K562 (cell line): ENCODE measurements around the gene TIMM44. TPM values are rescaled to one million over a fixed set of nuclear protein-coding genes. Genes with fewer than 3 reads are reported as not detected.

Source experiments
- ATAC-seq: fragments of 200-7000 bp; cut with Tn5 transposase; 3 replicates; pipeline ENCODE4 v1.9.1; 2020; ENCODE audit warnings: moderate library complexity
- BruUV-seq: library from RNA; stranded (reverse); fragments of 400-500 nt; replicated peaks from 2 replicates; lab custom pipeline; 2021; lab: Mats Ljungman, UMichigan
- CTCF ChIA-PET: fragments of 300-600 bp; formaldehyde crosslinking; extraction: SDS; loops from one replicate; lab custom pipeline; 2021; ENCODE audit warnings: low intra/inter-chr PET ratio; lab: Yijun Ruan, JAX
- POLR2A ChIA-PET: fragments of 300-600, 350-650 bp; sonication (Branson Sonifier 250); formaldehyde crosslinking; extraction: SDS; loops from one replicate; lab custom pipeline; 2021; ENCODE audit warnings: antibody characterized with exemption, inconsistent platforms; lab: Yijun Ruan, JAX
- DNase-seq, 4 experiments: peaks; one replicate each; pipeline versions ENCODE4 v3.0.0 to v3.0.0-alpha.2; 2011 to 2018; ENCODE audit warnings: low spot score in 3 of 4, mixed read lengths in 3 of 4; ENCODE audit errors: extremely low read depth in 1 of 4
- FAIRE-seq: peaks from 2 replicates; lab custom pipeline; 2011; peaks lifted over from hg19 to GRCh38; lab: Jason Lieb, UNC
- H2AFZ ChIP-seq: 2 replicates; pipeline ENCODE4 v1.6.0; 2011; ENCODE audit warnings: low read depth, low read length, control low read depth, inconsistent platforms
- H3K27ac ChIP-seq: fragments of 200-600 bp; 3 replicates; pipeline ENCODE4 v1.8.0; 2011; ENCODE audit warnings: low read depth, mild to moderate bottlenecking, control low read depth, inconsistent platforms, low read length, moderate library complexity, mixed read lengths; ENCODE audit errors: extremely low read depth
- H3K27me3 ChIP-seq, 2 experiments: fragments of 300-600 bp in 1 of 2; 2 replicates in 1 of 2; 3 replicates in 1 of 2; pipeline versions ENCODE4 v1.6.0 to v1.8.0; 2011; ENCODE audit warnings: inconsistent platforms in 2 of 2, low read length in 2 of 2, mild to moderate bottlenecking in 1 of 2, mixed read lengths in 1 of 2, moderate library complexity in 1 of 2; ENCODE audit not compliant: control insufficient read depth in 2 of 2, insufficient read depth in 2 of 2
- H3K36me3 ChIP-seq: fragments of 300-600 bp; 3 replicates; pipeline ENCODE4 v1.8.0; 2011; ENCODE audit warnings: mild to moderate bottlenecking, low read length, inconsistent platforms; ENCODE audit not compliant: control insufficient read depth, insufficient read depth
- H3K4me1 ChIP-seq, 2 experiments: fragments of 200-600 bp in 1 of 2; replicated peaks in 1 of 2; 2 replicates in 1 of 2; 3 replicates in 1 of 2; pipeline versions ENCODE4 v1.5.1 to v1.8.0; 2011; ENCODE audit warnings: inconsistent platforms in 2 of 2, low read length in 2 of 2, mild to moderate bottlenecking in 1 of 2, mixed read lengths in 1 of 2, moderate library complexity in 1 of 2; ENCODE audit not compliant: control insufficient read depth in 2 of 2, insufficient read depth in 2 of 2
- H3K4me2 ChIP-seq: 2 replicates; pipeline ENCODE4 v1.6.1; 2011; ENCODE audit warnings: low read length, control low read depth, inconsistent platforms, mixed read lengths; ENCODE audit not compliant: insufficient read depth
- H3K4me3 ChIP-seq: fragments of 200-600 bp; sonication (generic), shearing (Covaris generic); 2 replicates; pipeline ENCODE4 v1.5.1; 2016; ENCODE audit warnings: control low read depth, inconsistent platforms
- H3K79me2 ChIP-seq: fragments of 200-600 bp; 3 replicates; pipeline ENCODE4 v1.8.0; 2011; ENCODE audit warnings: low read length, inconsistent platforms; ENCODE audit not compliant: control insufficient read depth, insufficient read depth
- H3K9ac ChIP-seq, 2 experiments: 2 replicates each; pipeline versions ENCODE4 v1.6.0 to v1.6.1; 2011; ENCODE audit warnings: low read depth in 2 of 2, low read length in 2 of 2, control low read depth in 1 of 2, inconsistent platforms in 1 of 2, mild to moderate bottlenecking in 1 of 2, mixed read lengths in 1 of 2; ENCODE audit not compliant: insufficient read depth in 1 of 2
- H3K9me1 ChIP-seq: one replicate; pipeline ENCODE4 v1.6.0; 2011; ENCODE audit warnings: inconsistent platforms, mild to moderate bottlenecking, low read length, moderate library complexity; ENCODE audit not compliant: control insufficient read depth, insufficient read depth
- H3K9me3 ChIP-seq: replicated peaks from 2 replicates; pipeline ENCODE4 v1.5.1; 2011; ENCODE audit warnings: low read depth, low read length, inconsistent platforms; ENCODE audit not compliant: control insufficient read depth, insufficient read depth
- H4K20me1 ChIP-seq: replicated peaks from 2 replicates; pipeline ENCODE4 v1.6.1; 2011; ENCODE audit warnings: low read length, inconsistent platforms, mixed read lengths; ENCODE audit not compliant: control insufficient read depth, insufficient read depth
- CBX1 ChIP-seq: sonication (generic); IDR thresholded peaks from 2 replicates; pipeline ENCODE4 v1.6.1; 2016; ENCODE audit warnings: antibody characterized with exemption, low read depth, mild to moderate bottlenecking
- CTCF ChIP-seq, 3 experiments: IDR thresholded peaks in 2 of 3; conservative IDR thresholded peaks in 1 of 3; 2 replicates each; pipeline ENCODE4 v1.5.1; 2011 to 2012; ENCODE audit warnings: low read length in 3 of 3, mild to moderate bottlenecking in 3 of 3, control low read depth in 2 of 3, improper control_type of control experiment in 1 of 3, inconsistent platforms in 1 of 3, low read depth in 1 of 3, mixed read lengths in 1 of 3, moderate library complexity in 1 of 3; ENCODE audit not compliant: insufficient read depth in 2 of 3
- GATAD2A ChIP-seq: fragments of 450-650 bp; IDR thresholded peaks from 2 replicates; pipeline ENCODE4 v1.6.1; 2017
- ILK ChIP-seq: fragments of 450-650 bp; IDR thresholded peaks from 2 replicates; pipeline ENCODE4 v1.6.1; 2016; ENCODE audit warnings: missing genetic modification characterization, low read depth, mild to moderate bottlenecking, missing compliant biosample characterization, moderate library complexity, borderline replicate concordance
- NFIX ChIP-seq: fragments of 250-450 bp; sonication (Bioruptor Pico); IDR thresholded peaks from 2 replicates; pipeline ENCODE4 v1.4.0; 2020; ENCODE audit warnings: low read depth, mild to moderate bottlenecking, moderate library complexity
- RBM39 ChIP-seq: fragments of 200-400 bp; formaldehyde crosslinking; optimal IDR thresholded peaks from 2 replicates; pipeline ENCODE3; 2018; ENCODE audit warnings: low read depth, low read length
- SMAD2 ChIP-seq: fragments of 150-350 bp; IDR thresholded peaks from 2 replicates; pipeline ENCODE4 v1.6.1; 2014; ENCODE audit warnings: low read depth, mild to moderate bottlenecking, low read length
- SMARCB1 ChIP-seq: IDR thresholded peaks from 2 replicates; pipeline ENCODE4 v1.6.1; 2011; ENCODE audit warnings: improper control_type of control experiment, low read depth; ENCODE audit not compliant: insufficient read length
- ZNF224 ChIP-seq: sonication (generic); formaldehyde crosslinking; IDR thresholded peaks from 2 replicates; pipeline ENCODE4 v1.8.0; 2022; ENCODE audit warnings: mild to moderate bottlenecking, missing genetic modification reagents
- ZNF253 ChIP-seq: fragments of 250-450 bp; sonication (Bioruptor Pico); conservative IDR thresholded peaks from 2 replicates; pipeline ENCODE4 v1.6.1; 2021; ENCODE audit warnings: mild to moderate bottlenecking
- ZNF395 ChIP-seq: fragments of 200-800 bp; sonication (Bioruptor generic); IDR thresholded peaks from 2 replicates; pipeline ENCODE4 v1.6.1; 2017; ENCODE audit warnings: missing genetic modification characterization, missing compliant biosample characterization
- ZNF668 ChIP-seq: fragments of 250-450 bp; sonication (Bioruptor Pico); IDR thresholded peaks from 2 replicates; pipeline ENCODE4 v1.8.0; 2022; ENCODE audit warnings: mild to moderate bottlenecking, inconsistent platforms
- WGBS: fragments of 100-300 bp; shearing (Covaris generic); methylation state at CpG from one replicate; pipeline ENCODE4 v1.1.6; 2016; ENCODE audit warnings: low coverage, mixed read lengths; ENCODE audit not compliant: insufficient coverage; ENCODE audit errors: missing lambda C conversion rate; 5-methylcytosine and 5-hydroxymethylcytosine counted together
- in situ Hi-C: fragments of 300-500 bp; cut with MboI; formaldehyde crosslinking; loops from 4 replicates; pipeline ENCODE4 v1.15.0; 2018; ENCODE audit warnings: inconsistent platforms, mixed read lengths
- intact Hi-C: fragments of 100-400 bp; cut with micrococcal nuclease; formaldehyde crosslinking; loops from 2 replicates; pipeline ENCODE4 v1.14.2; 2022
- polyA plus RNA-seq, 8 experiments: library from polyadenylated mRNA; depleted of rRNA in 4 of 8; stranded (reverse) in 5 of 8; unstranded in 3 of 8; fragments of >200 nt; fragmentation: Nextera tagmentation in 2 of 8; fragmentation: Illumina TruSeq in 1 of 8; extraction: Ambion mirVana in 2 of 8; extraction: Trizol in 1 of 8; gene quantifications; 2 replicates each; pipeline versions ENCODE4 v1.2.1 to v1.2.3, GENCODE V29; 2011 to 2014; ENCODE audit warnings: inconsistent platforms in 1 of 8, missing spikeins in 1 of 8
- total RNA-seq, 7 experiments: library from RNA; depleted of rRNA in 6 of 7; stranded (reverse); fragments of >200 nt in 6 of 7; fragmentation: Illumina TruSeq in 2 of 7; extraction: Trizol in 2 of 7; gene quantifications; 2 replicates each; pipeline versions ENCODE4 v1.2.1 to v1.2.3, GENCODE V29; 2011 to 2021; ENCODE audit warnings: low replicate concordance in 1 of 7

Gene TIMM44
- total and polyA plus RNA-seq, 9 of the 15 experiments (the other 6 are each of a cell fraction or from before 2014, with no cell fraction given) = 10.3 to 231 (median 89.3) TPM

GRCh38 chr19:7977723-7978040, 34.2 kb upstream of the TIMM44 start:
- no peak overlapping the region for H2AFZ ChIP-seq
- DNase-seq = no peak
- H3K36me3 ChIP-seq = peaks cover 91% of the 10 kb centered on the region
- no peak overlapping the region for H3K9ac ChIP-seq
- TF ChIP-seq RBM39 (no peak), SMAD2 (no peak), SMARCB1 (no peak)
- no peaks in the 10 kb centered on the region for H3K27me3 ChIP-seq
- WGBS = 97% methylated on average over 6 of the region's 6 CpGs
- intact Hi-C loops = no loop called here
- no peak overlapping the region for H3K27ac ChIP-seq
- H3K79me2 ChIP-seq = peaks cover 31% of the 10 kb centered on the region; the same call in 2 of the 3 replicates
- POLR2A ChIA-PET = interaction anchor here (1.1 kb wide), 1 partner anchor 13 kb away, joined by 3 read pairs; no protein-coding TSS in a partner anchor
- no TSS peak for BruUV-seq
- peaks cover 12 to 37% of the 10 kb centered on the region in 2 experiments; a peak in 4 of 5 replicates for H3K4me1 ChIP-seq
- no peak for FAIRE-seq
- peaks cover 16% of the 10 kb centered on the region for H4K20me1 ChIP-seq
- no peak overlapping the region for H3K4me3 ChIP-seq
- H3K9me1 ChIP-seq = peaks cover 3% of the 10 kb centered on the region
- no peak overlapping the region for H3K4me2 ChIP-seq
- no peak for ATAC-seq
- no peaks in the 10 kb centered on the region for H3K9me3 ChIP-seq
- in situ Hi-C loops = no loop called here
- CTCF ChIA-PET = no interaction called here

GRCh38 chr19:7977021-7977722, 33.7 kb upstream of the TIMM44 start:
- ATAC-seq (no peak), FAIRE-seq (no peak), DNase-seq (no peak)
- no peaks in the 10 kb centered on the region for H3K27me3 ChIP-seq
- in situ Hi-C loops = no loop called here
- H2AFZ ChIP-seq = no peak overlapping the region
- H3K9me1 ChIP-seq = peaks cover 3% of the 10 kb centered on the region
- no peak overlapping the region for H3K4me2 ChIP-seq
- H3K9me3 ChIP-seq = no peaks in the 10 kb centered on the region
- no TSS peak for BruUV-seq
- ChIA-PET CTCF (no interaction called here), POLR2A (interaction anchor here (0.6 to 1.1 kb wide), 2 partner anchors 13 to 31 kb away, joined by 3 read pairs; no protein-coding TSS in a partner anchor)
- no peak overlapping the region for H3K4me3 ChIP-seq
- WGBS = 97% methylated on average over 15 of the region's 15 CpGs
- H3K79me2 ChIP-seq = peaks cover 26% of the 10 kb centered on the region; the same call in 2 of the 3 replicates
- H3K9ac ChIP-seq = no peak overlapping the region
- intact Hi-C loops = no loop called here
- H3K27ac ChIP-seq = no peak overlapping the region
- peaks cover 11 to 32% of the 10 kb centered on the region in 2 experiments; a peak in 4 of 5 replicates for H3K4me1 ChIP-seq
- peaks cover 16% of the 10 kb centered on the region for H4K20me1 ChIP-seq
- H3K36me3 ChIP-seq = peaks cover 88% of the 10 kb centered on the region
- no peak for TF ChIP-seq ILK (tag)
- TF ChIP-seq SMARCB1 = no peak
- no peak for TF ChIP-seq ZNF253 (CRISPR knock-in tag)
- TF ChIP-seq ZNF224 = no peak
- no peak for TF ChIP-seq NFIX (CRISPR knock-in tag)
- TF ChIP-seq ZNF395 (CRISPR knock-in tag) = no peak
- no peak for TF ChIP-seq CBX1
- TF ChIP-seq ZNF668 (CRISPR knock-in tag) = no peak
- TF ChIP-seq GATAD2A = no peak
- no peak for TF ChIP-seq CTCF (IDR thresholded peaks at IDR 0.05 in 2 of 3, conservative IDR thresholded peaks at IDR 0.05 in 1 of 3; ENCODE audit: insufficient read depth in 2 of 3, low read depth in 1 of 3, low read length in 3 of 3)
